DND-41 (cell line): ENCODE results near the gene GPRIN2.

ENCODE experiments used
- ATAC-seq: fragments of 200-7000 bp; cut with Tn5 transposase; 3 replicates; pipeline ENCODE4 v1.9.1; 2021; ENCODE audit warnings: low read depth; ENCODE audit not compliant: insufficient read depth
- DNase-seq: peaks from one replicate; pipeline ENCODE4 v3.0.0-alpha.2; 2020
- H2AFZ ChIP-seq: 2 replicates; pipeline ENCODE4 v1.6.0; 2012; ENCODE audit warnings: low read depth, low read length
- H3K27ac ChIP-seq: 2 replicates; pipeline ENCODE4 v1.5.1; 2012; ENCODE audit warnings: low read length, inconsistent platforms
- H3K27me3 ChIP-seq: fragments of 200-600 bp; sonication (generic); 2 replicates; pipeline ENCODE4 v1.6.0; 2012; ENCODE audit warnings: low read length, mild to moderate bottlenecking, inconsistent platforms; ENCODE audit not compliant: insufficient read depth, poor library complexity
- H3K36me3 ChIP-seq: 2 replicates; pipeline ENCODE4 v1.5.1; 2012; ENCODE audit warnings: low read length, inconsistent platforms; ENCODE audit not compliant: insufficient read depth
- H3K4me1 ChIP-seq: 2 replicates; pipeline ENCODE4 v1.5.1; 2012; ENCODE audit warnings: mild to moderate bottlenecking, low read length; ENCODE audit not compliant: insufficient read depth
- H3K4me2 ChIP-seq: 2 replicates; pipeline ENCODE4 v1.6.0; 2012; ENCODE audit warnings: mild to moderate bottlenecking, moderate library complexity, low read length, inconsistent platforms; ENCODE audit not compliant: insufficient read depth
- H3K4me3 ChIP-seq, 2 experiments: fragments of 200-600 bp in 1 of 2; shearing (Covaris generic) in 1 of 2; 2 replicates each; pipeline ENCODE4 v1.5.1; 2012 to 2016; ENCODE audit warnings: inconsistent platforms in 2 of 2, low read length in 2 of 2, mild to moderate bottlenecking in 2 of 2, low read depth in 1 of 2, moderate library complexity in 1 of 2
- H3K79me2 ChIP-seq: 2 replicates; pipeline ENCODE4 v1.6.0; 2012; ENCODE audit warnings: low read length, inconsistent platforms; ENCODE audit not compliant: insufficient read depth
- H3K9ac ChIP-seq: 2 replicates; pipeline ENCODE4 v1.6.0; 2012; ENCODE audit warnings: low read depth, mild to moderate bottlenecking, inconsistent platforms, low read length, moderate library complexity
- H3K9me3 ChIP-seq: 2 replicates; pipeline ENCODE4 v1.5.1; 2012; ENCODE audit warnings: low read length, moderate library complexity, mild to moderate bottlenecking, inconsistent platforms; ENCODE audit not compliant: insufficient read depth, severe bottlenecking
- H4K20me1 ChIP-seq: 2 replicates; pipeline ENCODE4 v1.6.0; 2012; ENCODE audit warnings: low read length; ENCODE audit not compliant: insufficient read depth
- CTCF ChIP-seq: IDR thresholded peaks from 2 replicates; pipeline ENCODE4 v1.5.1; 2012; ENCODE audit warnings: borderline replicate concordance, low read length, moderate library complexity, mild to moderate bottlenecking; ENCODE audit not compliant: poor library complexity, severe bottlenecking; ENCODE audit errors: extremely low read depth
- EZH2 ChIP-seq: IDR thresholded peaks from 3 replicates; pipeline ENCODE4 v1.6.1; 2012; ENCODE audit warnings: borderline replicate concordance, low read depth, mild to moderate bottlenecking, moderate library complexity, low read length, inconsistent platforms; ENCODE audit not compliant: severe bottlenecking

The GPRIN2 gene

GRCh38 chr10:46541017-46541661 lies 15.3 kb downstream of the GPRIN2 start:
- H2AFZ ChIP-seq = no peak overlapping the region
- no peak overlapping the region for H3K4me2 ChIP-seq
- no peak for TF ChIP-seq EZH2
- TF ChIP-seq CTCF = no peak
- peaks cover 22% of the 10 kb centered on the region for H3K27me3 ChIP-seq
- no peak overlapping the region for H3K9ac ChIP-seq
- no peak overlapping the region for H3K4me3 ChIP-seq
- H3K4me1 ChIP-seq = no peaks in the 10 kb centered on the region
- ATAC-seq (no peak), DNase-seq (no peak)
- H3K9me3 ChIP-seq = no peaks in the 10 kb centered on the region
- no peak overlapping the region for H3K27ac ChIP-seq
- H3K79me2 ChIP-seq = no peaks in the 10 kb centered on the region
- no peaks in the 10 kb centered on the region for H3K36me3 ChIP-seq
- H4K20me1 ChIP-seq = no peaks in the 10 kb centered on the region

GRCh38 chr10:46540412-46541016 lies 15.9 kb downstream of the GPRIN2 start:
- TF ChIP-seq EZH2 (no peak), CTCF (no peak)
- Histone ChIP-seq H3K9me3 (no peaks in the 10 kb centered on the region), H3K9ac (no peak overlapping the region), H3K79me2 (no peaks in the 10 kb centered on the region), H3K36me3 (no peaks in the 10 kb centered on the region), H3K27ac (no peak overlapping the region), H3K27me3 (peaks cover 18% of the 10 kb centered on the region), H2AFZ (no peak overlapping the region), H4K20me1 (no peaks in the 10 kb centered on the region), H3K4me1 (no peaks in the 10 kb centered on the region), H3K4me3 (no peak overlapping the region), H3K4me2 (no peak overlapping the region)
- DNase-seq = no peak
- no peak for ATAC-seq

GRCh38 chr10:46539596-46540411 lies 16.7 kb downstream of the GPRIN2 start:
- no peak overlapping the region for H3K27ac ChIP-seq
- peaks cover 19% of the 10 kb centered on the region for H3K27me3 ChIP-seq
- H3K36me3 ChIP-seq = no peaks in the 10 kb centered on the region
- H3K4me2 ChIP-seq = no peak overlapping the region
- H3K4me3 ChIP-seq = no peak overlapping the region
- TF ChIP-seq EZH2 (no peak), CTCF (no peak)
- H3K79me2 ChIP-seq = no peaks in the 10 kb centered on the region
- H3K4me1 ChIP-seq = no peaks in the 10 kb centered on the region
- ATAC-seq (no peak), DNase-seq (no peak)
- H2AFZ ChIP-seq = no peak overlapping the region
- no peak overlapping the region for H3K9ac ChIP-seq
- no peaks in the 10 kb centered on the region for H3K9me3 ChIP-seq
- H4K20me1 ChIP-seq = no peaks in the 10 kb centered on the region
